ENCODE data around the gene KRT4. TPM values are rescaled to one million over a fixed set of nuclear protein-coding genes. Genes with fewer than 3 reads are reported as not detected.

Gene KRT4
- total RNA-seq, 4 donors from 2014 or later, result not detected

DNA sequence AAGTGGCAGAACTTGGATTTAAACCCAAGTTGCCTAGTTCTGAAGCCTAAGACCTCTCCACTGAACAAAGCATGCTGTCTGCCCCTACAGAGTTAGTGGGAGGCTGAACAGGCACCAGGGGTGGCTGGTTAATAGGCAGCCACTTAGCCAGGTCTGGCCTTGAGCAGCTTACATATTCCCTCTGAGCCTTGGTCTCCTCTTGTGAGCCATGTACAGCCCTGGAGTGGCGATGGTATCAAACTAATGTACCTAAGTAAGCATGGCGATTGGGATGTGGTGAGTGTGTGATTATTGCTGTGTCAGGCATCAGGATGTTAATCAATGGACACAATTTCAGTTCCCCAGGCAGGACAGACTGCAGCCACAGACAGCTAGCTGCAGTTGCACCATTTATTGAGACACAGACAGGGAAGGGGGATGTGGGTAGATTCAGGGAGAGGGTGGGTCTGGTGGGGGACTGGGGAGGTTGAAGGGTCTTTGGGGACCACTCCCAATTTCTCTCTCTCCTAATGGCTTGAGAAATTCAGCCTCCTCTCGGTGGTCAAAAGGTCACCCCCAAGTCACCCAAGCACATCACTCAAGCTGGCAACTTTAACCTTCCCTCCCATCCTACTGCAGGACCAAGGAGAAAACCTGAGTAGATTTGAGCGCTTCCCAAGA, 7.3 kb upstream of the KRT4 start:
- TF ChIP-seq, protein P1, sequence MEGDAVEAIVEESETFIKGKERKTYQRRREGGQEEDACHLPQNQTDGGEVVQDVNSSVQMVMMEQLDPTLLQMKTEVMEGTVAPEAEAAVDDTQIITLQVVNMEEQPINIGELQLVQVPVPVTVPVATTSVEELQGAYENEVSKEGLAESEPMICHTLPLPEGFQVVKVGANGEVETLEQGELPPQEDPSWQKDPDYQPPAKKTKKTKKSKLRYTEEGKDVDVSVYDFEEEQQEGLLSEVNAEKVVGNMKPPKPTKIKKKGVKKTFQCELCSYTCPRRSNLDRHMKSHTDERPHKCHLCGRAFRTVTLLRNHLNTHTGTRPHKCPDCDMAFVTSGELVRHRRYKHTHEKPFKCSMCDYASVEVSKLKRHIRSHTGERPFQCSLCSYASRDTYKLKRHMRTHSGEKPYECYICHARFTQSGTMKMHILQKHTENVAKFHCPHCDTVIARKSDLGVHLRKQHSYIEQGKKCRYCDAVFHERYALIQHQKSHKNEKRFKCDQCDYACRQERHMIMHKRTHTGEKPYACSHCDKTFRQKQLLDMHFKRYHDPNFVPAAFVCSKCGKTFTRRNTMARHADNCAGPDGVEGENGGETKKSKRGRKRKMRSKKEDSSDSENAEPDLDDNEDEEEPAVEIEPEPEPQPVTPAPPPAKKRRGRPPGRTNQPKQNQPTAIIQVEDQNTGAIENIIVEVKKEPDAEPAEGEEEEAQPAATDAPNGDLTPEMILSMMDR (IDR thresholded peaks at IDR 0.05), result no peak
- ATAC-seq (ENCODE audit: low FRiP score), result no peak
- DNase-seq (ENCODE audit: low spot score), result no peak

- TF ChIP-seq, protein P1 (IDR thresholded peaks at IDR 0.05), result no peak
- ATAC-seq (ENCODE audit: low FRiP score) (no peak), DNase-seq (ENCODE audit: low spot score) (no peak)
Observed at GRCh38 chr12:52820521-52820920, 6.6 kb upstream of the KRT4 start.

- DNase-seq (ENCODE audit: low spot score) (no peak), ATAC-seq (ENCODE audit: low FRiP score) (no peak)
- TF ChIP-seq, protein P1 (IDR thresholded peaks at IDR 0.05), result no peak
Observed at GRCh38 chr12:52819731-52820510, 6.0 kb upstream of the KRT4 start.

DNA sequence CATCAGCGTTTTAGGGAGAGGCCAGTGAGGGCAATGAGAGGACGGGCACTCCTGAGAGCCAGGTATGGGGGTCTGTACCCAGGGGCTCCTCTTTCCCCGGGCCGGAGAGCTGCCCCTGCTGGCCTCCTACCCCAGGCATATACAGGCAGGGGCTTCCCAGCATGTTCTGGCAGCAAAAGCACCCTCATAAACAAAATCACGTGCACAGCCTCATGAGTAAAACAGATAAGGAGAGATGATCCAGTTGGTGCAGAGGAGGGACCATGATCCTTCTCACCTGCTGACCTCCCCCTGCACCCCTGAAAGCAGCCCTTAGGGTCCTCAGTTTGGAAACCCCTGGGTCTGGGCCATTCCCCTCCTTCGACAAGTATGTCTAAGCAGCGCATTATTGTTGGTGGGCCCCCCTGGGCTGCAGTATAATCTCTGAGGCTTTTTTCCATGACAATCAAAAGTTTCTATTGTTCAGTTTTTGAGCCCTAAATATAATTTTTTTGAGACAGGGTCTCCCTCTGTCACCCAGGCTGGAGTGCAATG, 5.0 kb upstream of the KRT4 start:
- TF ChIP-seq, protein P1 (IDR thresholded peaks at IDR 0.05), result no peak
- ATAC-seq (ENCODE audit: low FRiP score) (no peak), DNase-seq (ENCODE audit: low spot score) (no peak)

DNA sequence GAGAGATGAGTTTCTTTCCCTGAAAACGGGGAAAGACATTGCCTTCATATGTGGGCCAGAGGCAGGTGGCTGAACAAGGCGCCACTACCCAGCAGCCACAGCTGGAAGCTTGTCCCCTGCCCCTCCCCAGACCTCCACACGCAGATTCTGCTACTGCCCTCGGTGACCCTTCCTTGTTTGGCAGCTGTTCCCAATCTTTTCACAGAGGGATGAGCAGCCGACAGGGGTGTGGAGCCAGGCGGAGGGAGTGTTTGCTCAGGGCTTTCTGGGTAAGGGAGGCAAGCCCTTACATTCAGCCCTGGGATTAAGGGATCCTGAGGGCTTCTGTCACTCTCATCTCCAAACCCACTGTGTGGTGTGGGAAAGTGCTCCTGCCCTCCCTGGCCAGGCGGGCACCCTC, 4.5 kb upstream of the KRT4 start:
- ATAC-seq (ENCODE audit: low FRiP score), result no peak
- DNase-seq (ENCODE audit: low spot score), result no peak
- TF ChIP-seq, protein P1 (IDR thresholded peaks at IDR 0.05), result no peak

DNA sequence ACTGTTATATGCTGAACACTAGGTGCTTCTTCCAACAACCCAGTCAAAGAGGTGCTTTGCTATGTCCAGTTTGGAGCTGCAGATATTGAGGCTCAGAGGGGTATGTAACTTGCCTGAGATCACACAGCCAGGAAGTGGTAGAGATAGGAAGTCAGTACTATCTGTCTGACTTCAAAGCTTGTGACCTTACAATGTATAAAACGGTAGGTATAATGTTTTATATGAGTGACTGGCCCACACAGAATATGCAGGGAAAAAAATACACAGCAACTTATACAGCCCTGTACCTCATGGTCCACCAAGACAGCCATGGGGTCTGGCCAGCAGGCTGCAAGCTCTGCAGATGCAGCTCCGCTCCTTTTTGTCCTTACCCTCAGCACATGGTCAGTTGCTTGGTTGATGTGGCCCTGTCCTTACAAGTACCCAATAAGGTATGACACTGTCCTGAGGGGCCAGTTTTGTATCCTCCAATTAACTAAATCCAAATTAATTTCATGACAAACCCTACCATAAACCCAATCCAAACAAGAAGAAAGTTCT, 3.9 kb upstream of the KRT4 start:
- TF ChIP-seq, protein P1 (IDR thresholded peaks at IDR 0.05), result no peak
- ATAC-seq (ENCODE audit: low FRiP score), result no peak
- DNase-seq (ENCODE audit: low spot score), result no peak
